Measurements from ENCODE around the gene ADIPOR2.
A peak's percentile ranks its signal among the peaks of the same experiment; 100 is the strongest.

The ADIPOR2 gene, protein sequence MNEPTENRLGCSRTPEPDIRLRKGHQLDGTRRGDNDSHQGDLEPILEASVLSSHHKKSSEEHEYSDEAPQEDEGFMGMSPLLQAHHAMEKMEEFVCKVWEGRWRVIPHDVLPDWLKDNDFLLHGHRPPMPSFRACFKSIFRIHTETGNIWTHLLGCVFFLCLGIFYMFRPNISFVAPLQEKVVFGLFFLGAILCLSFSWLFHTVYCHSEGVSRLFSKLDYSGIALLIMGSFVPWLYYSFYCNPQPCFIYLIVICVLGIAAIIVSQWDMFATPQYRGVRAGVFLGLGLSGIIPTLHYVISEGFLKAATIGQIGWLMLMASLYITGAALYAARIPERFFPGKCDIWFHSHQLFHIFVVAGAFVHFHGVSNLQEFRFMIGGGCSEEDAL

GRCh38 chr12:1690578-1691122, at the start of gene ADIPOR2:
Gene ADIPOR2, plus strand, starts transcription at chr12:1691070. Its CDS starts 63,274 bp downstream, at chr12:1754344.
- DNase-seq, result peak; percentile 99

DNA sequence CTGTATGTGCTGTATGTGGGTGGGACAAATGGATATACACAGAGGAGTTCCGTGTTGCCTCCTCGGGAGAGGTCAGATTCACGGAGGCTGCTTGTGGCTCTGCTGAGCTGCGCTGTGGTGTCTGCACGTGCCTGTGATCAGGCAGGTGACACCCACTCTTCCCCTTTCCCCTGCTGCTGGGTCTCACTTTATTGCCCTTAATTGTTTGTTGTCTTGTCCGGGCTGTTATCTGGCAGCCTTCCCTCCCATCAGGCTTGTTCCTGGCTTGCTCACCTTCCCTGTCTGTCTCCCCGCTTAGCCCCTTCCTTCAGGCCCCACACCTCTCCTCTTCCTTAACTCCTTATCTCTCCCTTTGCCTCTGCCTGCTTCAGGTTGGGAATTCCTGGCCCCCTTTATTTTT, 48.4 kb upstream of the ADIPOR2 start:
- DNase-seq, result no peak

GRCh38 chr12:1643043-1643442, 47.8 kb upstream of the ADIPOR2 start:
- no peak for DNase-seq

GRCh38 chr12:1643905-1644533, 46.9 kb upstream of the ADIPOR2 start:
- DNase-seq, result no peak

DNA sequence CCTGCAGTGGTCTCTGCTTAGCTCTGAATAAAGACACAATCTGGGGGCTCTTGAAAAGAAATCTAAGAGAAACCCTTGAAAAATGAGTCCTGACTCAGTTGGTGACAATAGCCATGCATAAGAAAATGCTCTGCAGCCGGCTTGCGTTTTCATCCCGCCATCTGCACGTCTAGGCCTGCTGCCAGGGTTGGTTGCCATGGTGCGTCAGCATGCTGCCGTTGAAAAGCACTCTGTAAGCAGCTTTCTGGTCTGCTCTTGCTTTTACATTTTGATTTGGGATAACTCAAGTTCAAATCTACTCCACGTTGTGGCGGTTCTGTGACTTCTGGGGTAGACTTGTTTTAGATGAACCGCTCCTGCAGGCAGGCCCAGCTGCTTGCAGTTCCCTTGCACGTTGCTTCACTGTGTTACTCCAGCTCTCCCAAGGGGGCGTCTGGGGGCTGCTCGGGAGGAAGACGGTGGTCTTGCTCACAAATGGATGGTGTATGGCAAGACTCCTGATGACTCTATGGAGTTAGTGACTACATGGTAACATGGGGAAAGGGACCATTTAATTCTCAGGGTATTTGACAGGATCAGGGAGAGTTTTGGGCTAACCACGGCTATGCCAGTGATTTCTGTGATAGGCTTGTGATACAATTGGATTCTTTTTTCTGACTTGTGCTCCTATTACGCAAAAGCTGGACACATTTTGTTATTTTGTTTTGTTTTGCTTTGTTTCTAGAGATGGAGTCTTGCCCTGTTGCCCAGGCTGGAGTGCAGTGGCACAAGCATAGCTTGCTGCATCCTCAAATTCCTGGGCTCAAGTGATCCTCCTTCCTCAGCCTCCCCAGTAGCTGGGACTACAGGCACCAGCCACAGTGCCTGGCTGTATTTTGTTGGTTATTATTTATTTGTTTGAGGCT, 46.1 kb upstream of the ADIPOR2 start:
- DNase-seq, result no peak

GRCh38 chr12:1645819-1646218, 45.1 kb upstream of the ADIPOR2 start:
- DNase-seq, result no peak

DNA sequence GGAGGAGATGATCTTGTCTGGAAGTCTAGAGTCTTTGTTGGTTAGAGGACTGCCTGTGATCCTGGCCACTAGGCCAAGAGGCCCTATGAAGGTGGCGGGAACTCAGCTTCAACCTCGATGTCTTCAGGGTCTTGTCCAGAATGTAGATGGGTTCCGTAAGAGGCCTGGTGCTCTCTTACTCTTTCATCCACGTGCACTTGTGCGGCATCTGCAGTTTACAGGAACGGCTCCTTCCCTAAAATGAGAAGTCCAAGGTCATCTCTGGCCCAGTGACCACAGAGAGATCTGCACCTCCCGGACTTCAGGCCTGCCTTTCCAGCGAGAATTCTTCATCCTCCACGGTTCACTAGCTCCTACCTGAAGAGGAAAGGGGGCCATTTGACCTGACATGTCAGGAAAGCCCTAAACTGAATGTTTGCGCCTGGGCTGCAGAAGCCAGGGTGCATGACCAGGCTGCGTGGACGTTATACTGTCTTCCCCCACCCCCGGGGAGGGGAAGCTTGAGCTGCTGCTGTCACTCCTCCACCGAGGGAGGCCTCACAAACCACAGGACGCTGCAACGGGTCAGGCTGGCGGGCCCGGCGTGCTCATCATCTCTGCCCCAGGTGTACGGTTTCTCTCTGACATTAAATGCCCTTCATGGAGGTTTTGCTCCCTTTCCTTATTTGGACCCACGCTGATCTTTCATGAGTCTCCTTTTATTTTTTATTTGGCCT, 44.1 kb upstream of the ADIPOR2 start:
- DNase-seq, result no peak

- DNase-seq, result no peak
Observed at GRCh38 chr12:1647285-1647669, 43.6 kb upstream of the ADIPOR2 start.

DNA sequence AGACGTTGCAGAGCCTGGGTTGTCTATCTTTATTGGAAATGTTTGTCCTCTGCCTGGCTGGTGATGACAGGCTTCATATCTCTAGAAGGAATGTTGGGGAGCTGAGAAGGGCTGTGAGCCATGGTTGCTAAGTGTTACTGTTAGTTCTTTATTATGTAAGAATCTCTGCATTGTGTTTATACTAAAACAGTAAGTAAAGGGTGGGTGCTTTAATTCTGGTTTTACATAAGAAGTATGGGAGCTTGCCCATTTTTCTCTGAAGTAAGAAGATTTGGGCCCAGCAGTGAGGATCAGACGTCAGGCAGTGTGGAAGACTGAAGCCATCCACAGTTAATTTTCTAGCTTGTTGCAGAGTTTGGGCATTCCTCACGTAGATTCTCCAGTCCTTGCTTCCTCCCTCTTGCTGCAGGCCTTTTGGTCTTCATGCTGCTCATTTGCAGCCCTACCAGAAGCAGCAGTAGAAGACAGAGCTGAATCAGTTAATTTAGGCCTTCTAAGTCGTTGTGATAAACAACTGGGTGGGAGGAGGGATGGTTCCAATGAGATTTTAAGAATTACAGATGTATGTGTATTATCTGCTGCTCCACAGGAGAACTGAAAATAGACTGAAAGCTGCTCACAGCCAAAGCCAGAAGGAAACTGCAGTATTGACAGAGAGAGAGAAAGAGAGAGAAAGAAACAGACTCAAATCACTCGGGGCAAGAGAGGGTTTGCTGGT, 40.5 kb upstream of the ADIPOR2 start:
- peak; percentile 67 for DNase-seq

GRCh38 chr12:1650978-1651361, 39.9 kb upstream of the ADIPOR2 start:
- no peak for DNase-seq

- DNase-seq, result peak; percentile 2
Observed at GRCh38 chr12:1651946-1652345, 38.9 kb upstream of the ADIPOR2 start.

DNA sequence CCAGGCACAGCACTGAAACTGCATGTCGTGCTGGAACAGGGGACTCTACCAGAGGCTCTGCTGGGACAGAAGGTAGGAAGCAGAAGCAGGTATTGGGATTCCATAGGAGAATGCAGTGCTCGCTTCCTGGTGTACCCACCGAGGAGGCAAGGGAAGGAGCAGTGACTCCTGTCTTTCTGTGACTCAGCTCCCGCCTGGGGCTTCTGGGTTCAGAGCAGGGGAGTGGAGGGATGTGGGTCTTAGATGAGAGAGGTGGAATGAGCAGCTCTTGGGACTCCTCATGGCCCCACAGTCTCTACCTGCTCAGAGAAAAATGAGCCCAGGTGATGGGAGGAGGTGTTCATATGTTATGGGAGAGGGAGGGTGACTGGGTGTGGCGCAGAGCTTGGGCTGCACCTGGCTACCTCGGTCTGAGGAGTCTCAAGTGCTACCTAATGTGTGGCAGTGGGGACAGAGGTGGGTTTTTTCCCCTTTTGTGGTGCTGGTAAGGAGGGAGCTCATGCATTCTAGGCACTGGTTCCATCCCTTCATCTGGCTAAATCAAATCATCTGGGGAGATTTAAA, 35.6 kb upstream of the ADIPOR2 start:
- DNase-seq, result no peak

- DNase-seq, result no peak
Observed at GRCh38 chr12:1656902-1657301, 34.0 kb upstream of the ADIPOR2 start.

DNA sequence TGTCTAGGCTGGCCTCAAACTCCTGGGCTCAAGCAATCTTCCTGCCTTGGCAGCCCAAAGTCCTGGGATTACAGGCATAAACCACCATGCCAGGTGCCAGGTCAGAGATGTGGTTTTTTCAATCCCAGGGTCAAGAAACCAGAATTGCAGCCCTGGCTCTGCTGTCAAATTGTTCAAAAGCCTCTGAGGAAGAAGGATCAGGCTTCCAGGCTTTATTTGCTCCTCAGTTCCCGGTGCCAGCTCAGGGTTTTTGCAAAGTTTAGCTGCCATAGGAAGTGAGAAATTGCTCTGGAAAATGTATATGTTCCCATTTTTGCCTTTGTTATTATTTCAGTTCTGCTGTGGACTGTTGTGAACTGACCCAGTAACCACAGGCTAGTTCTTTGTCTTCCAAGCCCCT, 33.2 kb upstream of the ADIPOR2 start:
- no peak for DNase-seq

DNA sequence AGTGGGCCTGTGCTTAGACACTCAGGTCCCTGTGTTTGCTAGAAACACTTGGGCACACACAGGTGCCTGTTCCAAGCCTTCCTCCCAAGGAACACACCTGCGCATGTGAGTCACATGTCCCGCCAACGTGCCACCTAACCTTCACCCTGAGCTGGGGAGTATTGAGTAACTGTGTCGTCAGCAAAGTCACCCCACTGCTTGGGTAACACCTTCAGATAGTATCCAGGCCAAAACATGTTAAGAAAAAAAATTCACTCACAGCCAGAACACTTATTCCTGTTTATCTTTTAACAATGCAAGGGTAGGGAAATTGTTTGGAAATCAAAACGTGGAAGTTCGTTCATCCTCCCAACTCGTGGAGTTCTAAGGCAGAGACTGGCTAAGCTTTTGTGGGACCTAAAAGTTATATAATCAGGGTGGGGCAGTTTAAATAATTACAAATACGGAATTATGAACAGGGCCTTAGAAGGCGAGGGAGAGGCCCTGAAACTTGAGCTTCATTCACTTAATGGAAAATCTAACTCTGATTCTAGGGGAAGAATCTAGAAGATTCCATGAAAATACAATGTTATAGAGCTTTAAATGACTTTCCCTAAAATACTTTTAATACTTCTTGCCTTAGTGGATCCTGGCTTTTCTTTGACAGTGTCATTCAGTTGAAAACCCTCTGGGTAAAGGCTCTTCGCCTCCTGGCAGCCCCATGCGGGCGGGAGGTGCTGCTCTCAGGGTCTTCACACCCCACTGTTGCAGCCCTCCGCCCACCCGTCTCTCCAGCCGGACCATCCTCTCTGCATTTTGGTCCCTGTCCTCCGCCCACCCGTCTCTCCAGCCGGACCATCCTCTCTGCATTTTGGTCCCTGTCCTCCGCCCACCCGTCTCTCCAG, 30.3 kb upstream of the ADIPOR2 start:
- peak; percentile 53 for DNase-seq

- DNase-seq, result peak; percentile 97
Observed at GRCh38 chr12:1661553-1662335, 29.1 kb upstream of the ADIPOR2 start.

GRCh38 chr12:1662761-1663439, 28.0 kb upstream of the ADIPOR2 start:
- peak; percentile 57 for DNase-seq

- DNase-seq, result no peak
Observed at GRCh38 chr12:1663440-1664132, 27.3 kb upstream of the ADIPOR2 start.
